ENCODE measurements around the gene TSPAN9. TPM values are rescaled to one million over a fixed set of nuclear protein-coding genes. Genes with fewer than 3 reads are reported as not detected.

Gene TSPAN9
- total and polyA plus RNA-seq, 2 experiments from 2014 or later, result 6.0 to 31.5 TPM

DNA sequence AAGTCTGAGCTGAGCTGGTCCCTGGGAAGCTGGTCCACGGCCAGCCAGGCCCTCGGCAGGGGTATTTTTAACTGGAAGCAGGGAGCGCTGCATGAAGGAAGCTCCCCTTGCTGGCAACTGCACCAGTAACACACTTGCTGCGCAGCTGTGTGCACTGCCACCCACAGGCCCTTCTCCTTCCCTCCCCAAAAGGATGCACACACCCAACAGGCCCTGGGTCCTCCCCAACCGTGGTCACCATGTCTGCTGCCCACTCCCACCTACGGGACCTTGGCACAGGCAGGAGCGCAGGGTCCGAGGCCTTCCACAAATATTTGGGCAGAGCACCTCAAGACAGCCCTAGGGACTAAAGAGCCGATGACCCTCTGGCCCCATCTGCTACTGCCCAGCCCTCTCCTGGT, 256.8 kb downstream of the TSPAN9 start:
- Mint-ChIP-seq H3K27me3 (ENCODE audit: insufficient read depth, low read depth, poor library complexity) (peaks cover 4% of the 10 kb centered on the region), H3K4me1 (peaks cover 24% of the 10 kb centered on the region), H3K4me3 (no peak overlapping the region), H3K36me3 (ENCODE audit: low read depth) (no peaks in the 10 kb centered on the region; the same call in 2 of the 3 replicates), H3K9me3 (no peaks in the 10 kb centered on the region), H3K27ac (no peak overlapping the region)
- Histone ChIP-seq H3K4me3 (no peak overlapping the region), H3K27me3 (ENCODE audit: insufficient read depth) (no peaks in the 10 kb centered on the region), H4K20me1 (replicated peaks; ENCODE audit: insufficient read depth) (no peaks in the 10 kb centered on the region), H3K9me2 (ENCODE audit: insufficient read depth) (no peaks in the 10 kb centered on the region), H3K36me3 (ENCODE audit: insufficient read depth) (no peaks in the 10 kb centered on the region), H2AFZ (no peak overlapping the region), H3K27ac (ENCODE audit: low read depth) (no peak overlapping the region), H3K4me2 (no peak overlapping the region), H3F3A (replicated peaks; ENCODE audit: low read depth) (no peaks in the 10 kb centered on the region), H3K4me1 (ENCODE audit: insufficient read depth) (peaks cover 7% of the 10 kb centered on the region), H3K79me2 (replicated peaks; ENCODE audit: insufficient read depth) (no peaks in the 10 kb centered on the region)
- DNase-seq (ENCODE audit: low spot score), result no peak
- no peak; the same call in 2 of the 3 replicates for ATAC-seq
- TF ChIP-seq, protein P1, sequence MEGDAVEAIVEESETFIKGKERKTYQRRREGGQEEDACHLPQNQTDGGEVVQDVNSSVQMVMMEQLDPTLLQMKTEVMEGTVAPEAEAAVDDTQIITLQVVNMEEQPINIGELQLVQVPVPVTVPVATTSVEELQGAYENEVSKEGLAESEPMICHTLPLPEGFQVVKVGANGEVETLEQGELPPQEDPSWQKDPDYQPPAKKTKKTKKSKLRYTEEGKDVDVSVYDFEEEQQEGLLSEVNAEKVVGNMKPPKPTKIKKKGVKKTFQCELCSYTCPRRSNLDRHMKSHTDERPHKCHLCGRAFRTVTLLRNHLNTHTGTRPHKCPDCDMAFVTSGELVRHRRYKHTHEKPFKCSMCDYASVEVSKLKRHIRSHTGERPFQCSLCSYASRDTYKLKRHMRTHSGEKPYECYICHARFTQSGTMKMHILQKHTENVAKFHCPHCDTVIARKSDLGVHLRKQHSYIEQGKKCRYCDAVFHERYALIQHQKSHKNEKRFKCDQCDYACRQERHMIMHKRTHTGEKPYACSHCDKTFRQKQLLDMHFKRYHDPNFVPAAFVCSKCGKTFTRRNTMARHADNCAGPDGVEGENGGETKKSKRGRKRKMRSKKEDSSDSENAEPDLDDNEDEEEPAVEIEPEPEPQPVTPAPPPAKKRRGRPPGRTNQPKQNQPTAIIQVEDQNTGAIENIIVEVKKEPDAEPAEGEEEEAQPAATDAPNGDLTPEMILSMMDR (conservative IDR thresholded peaks at IDR 0.05; ENCODE audit: low read depth in 2 of 2), result 0 out of 4 replicates have a peak, but pooled peaks of 1 of the 2 experiments have one; percentile 0
- TF ChIP-seq JUNB (IDR thresholded peaks at IDR 0.05; ENCODE audit: unreplicated experiment), result no peak

DNA sequence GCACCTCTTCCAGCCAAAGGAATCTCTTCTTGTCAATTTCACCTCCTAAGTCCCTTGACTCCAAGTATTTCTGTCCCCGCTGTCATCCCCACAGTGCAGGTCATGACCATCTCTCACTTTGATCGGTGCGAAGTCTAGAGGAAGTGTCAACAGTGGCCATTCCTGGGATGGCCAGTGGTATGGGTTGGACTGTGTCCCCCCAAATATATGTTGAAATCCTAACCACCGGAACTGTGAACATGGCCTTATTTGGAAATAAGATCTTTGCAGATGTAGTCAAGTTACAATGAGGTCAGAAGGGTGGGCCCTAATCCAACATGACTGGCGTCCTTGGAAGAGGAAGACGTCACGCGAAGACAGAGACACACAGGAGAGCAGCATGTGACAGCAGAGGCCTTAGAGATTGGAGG, 257.9 kb downstream of the TSPAN9 start:
- H3K9me3 Mint-ChIP-seq, result no peaks in the 10 kb centered on the region
- Histone ChIP-seq H3K4me2 (no peak overlapping the region), H3F3A (replicated peaks; ENCODE audit: low read depth) (no peaks in the 10 kb centered on the region), H3K4me1 (ENCODE audit: insufficient read depth) (peaks cover 7% of the 10 kb centered on the region), H3K79me2 (replicated peaks; ENCODE audit: insufficient read depth) (no peaks in the 10 kb centered on the region), H4K20me1 (replicated peaks; ENCODE audit: insufficient read depth) (no peaks in the 10 kb centered on the region), H3K4me3 (no peak overlapping the region), H3K9me2 (ENCODE audit: insufficient read depth) (no peaks in the 10 kb centered on the region), H3K27ac (ENCODE audit: low read depth) (no peak overlapping the region), H3K36me3 (ENCODE audit: insufficient read depth) (no peaks in the 10 kb centered on the region), H3K27me3 (ENCODE audit: insufficient read depth) (no peaks in the 10 kb centered on the region), H2AFZ (no peak overlapping the region)
- H3K4me1 Mint-ChIP-seq, result peaks cover 18% of the 10 kb centered on the region
- no peak overlapping the region for H3K4me3 Mint-ChIP-seq
- H3K27ac Mint-ChIP-seq, result no peak overlapping the region; the same call in 1 of the 2 replicates
- ATAC-seq, result no peak
- no peak for DNase-seq (ENCODE audit: low spot score)
- peaks cover 4% of the 10 kb centered on the region for H3K27me3 Mint-ChIP-seq (ENCODE audit: insufficient read depth, low read depth, poor library complexity)
- no peaks in the 10 kb centered on the region; the same call in 2 of the 3 replicates for H3K36me3 Mint-ChIP-seq (ENCODE audit: low read depth)
- TF ChIP-seq, protein P2, sequence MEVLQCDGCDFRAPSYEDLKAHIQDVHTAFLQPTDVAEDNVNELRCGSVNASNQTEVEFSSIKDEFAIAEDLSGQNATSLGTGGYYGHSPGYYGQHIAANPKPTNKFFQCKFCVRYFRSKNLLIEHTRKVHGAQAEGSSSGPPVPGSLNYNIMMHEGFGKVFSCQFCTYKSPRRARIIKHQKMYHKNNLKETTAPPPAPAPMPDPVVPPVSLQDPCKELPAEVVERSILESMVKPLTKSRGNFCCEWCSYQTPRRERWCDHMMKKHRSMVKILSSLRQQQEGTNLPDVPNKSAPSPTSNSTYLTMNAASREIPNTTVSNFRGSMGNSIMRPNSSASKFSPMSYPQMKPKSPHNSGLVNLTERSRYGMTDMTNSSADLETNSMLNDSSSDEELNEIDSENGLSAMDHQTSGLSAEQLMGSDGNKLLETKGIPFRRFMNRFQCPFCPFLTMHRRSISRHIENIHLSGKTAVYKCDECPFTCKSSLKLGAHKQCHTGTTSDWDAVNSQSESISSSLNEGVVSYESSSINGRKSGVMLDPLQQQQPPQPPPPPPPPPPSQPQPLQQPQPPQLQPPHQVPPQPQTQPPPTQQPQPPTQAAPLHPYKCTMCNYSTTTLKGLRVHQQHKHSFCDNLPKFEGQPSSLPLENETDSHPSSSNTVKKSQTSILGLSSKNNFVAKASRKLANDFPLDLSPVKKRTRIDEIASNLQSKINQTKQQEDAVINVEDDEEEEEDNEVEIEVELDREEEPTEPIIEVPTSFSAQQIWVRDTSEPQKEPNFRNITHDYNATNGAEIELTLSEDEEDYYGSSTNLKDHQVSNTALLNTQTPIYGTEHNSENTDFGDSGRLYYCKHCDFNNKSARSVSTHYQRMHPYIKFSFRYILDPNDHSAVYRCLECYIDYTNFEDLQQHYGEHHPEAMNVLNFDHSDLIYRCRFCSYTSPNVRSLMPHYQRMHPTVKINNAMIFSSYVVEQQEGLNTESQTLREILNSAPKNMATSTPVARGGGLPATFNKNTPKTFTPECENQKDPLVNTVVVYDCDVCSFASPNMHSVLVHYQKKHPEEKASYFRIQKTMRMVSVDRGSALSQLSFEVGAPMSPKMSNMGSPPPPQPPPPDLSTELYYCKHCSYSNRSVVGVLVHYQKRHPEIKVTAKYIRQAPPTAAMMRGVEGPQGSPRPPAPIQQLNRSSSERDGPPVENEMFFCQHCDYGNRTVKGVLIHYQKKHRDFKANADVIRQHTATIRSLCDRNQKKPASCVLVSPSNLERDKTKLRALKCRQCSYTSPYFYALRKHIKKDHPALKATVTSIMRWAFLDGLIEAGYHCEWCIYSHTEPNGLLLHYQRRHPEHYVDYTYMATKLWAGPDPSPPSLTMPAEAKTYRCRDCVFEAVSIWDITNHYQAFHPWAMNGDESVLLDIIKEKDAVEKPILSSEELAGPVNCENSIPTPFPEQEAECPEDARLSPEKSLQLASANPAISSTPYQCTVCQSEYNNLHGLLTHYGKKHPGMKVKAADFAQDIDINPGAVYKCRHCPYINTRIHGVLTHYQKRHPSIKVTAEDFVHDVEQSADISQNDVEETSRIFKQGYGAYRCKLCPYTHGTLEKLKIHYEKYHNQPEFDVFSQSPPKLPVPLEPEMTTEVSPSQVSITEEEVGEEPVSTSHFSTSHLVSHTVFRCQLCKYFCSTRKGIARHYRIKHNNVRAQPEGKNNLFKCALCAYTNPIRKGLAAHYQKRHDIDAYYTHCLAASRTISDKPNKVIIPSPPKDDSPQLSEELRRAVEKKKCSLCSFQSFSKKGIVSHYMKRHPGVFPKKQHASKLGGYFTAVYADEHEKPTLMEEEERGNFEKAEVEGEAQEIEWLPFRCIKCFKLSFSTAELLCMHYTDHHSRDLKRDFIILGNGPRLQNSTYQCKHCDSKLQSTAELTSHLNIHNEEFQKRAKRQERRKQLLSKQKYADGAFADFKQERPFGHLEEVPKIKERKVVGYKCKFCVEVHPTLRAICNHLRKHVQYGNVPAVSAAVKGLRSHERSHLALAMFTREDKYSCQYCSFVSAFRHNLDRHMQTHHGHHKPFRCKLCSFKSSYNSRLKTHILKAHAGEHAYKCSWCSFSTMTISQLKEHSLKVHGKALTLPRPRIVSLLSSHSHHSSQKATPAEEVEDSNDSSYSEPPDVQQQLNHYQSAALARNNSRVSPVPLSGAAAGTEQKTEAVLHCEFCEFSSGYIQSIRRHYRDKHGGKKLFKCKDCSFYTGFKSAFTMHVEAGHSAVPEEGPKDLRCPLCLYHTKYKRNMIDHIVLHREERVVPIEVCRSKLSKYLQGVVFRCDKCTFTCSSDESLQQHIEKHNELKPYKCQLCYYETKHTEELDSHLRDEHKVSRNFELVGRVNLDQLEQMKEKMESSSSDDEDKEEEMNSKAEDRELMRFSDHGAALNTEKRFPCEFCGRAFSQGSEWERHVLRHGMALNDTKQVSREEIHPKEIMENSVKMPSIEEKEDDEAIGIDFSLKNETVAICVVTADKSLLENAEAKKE (CRISPR knock-in tag; IDR thresholded peaks at IDR 0.05), result no peak
- TF ChIP-seq, protein P3, sequence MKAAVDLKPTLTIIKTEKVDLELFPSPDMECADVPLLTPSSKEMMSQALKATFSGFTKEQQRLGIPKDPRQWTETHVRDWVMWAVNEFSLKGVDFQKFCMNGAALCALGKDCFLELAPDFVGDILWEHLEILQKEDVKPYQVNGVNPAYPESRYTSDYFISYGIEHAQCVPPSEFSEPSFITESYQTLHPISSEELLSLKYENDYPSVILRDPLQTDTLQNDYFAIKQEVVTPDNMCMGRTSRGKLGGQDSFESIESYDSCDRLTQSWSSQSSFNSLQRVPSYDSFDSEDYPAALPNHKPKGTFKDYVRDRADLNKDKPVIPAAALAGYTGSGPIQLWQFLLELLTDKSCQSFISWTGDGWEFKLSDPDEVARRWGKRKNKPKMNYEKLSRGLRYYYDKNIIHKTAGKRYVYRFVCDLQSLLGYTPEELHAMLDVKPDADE (IDR thresholded peaks at IDR 0.05), result no peak
- TF ChIP-seq JUNB (IDR thresholded peaks at IDR 0.05; ENCODE audit: unreplicated experiment), result no peak
